Effector CD8-positive, alpha-beta T cell (primary cell): Measurements from ENCODE around the gene PIF1.

Source experiments
- DNase-seq: peaks from one replicate; lab custom pipeline; 2025; lab: John Stamatoyannopoulos, UW

Gene PIF1

GRCh38 chr15:64775551-64776401, 49.7 kb downstream of the PIF1 start, which contains the start of gene RBPMS2:
Gene RBPMS2 (minus strand): TSS chr15:64775589. CDS start chr15:64775319, 270 bp downstream.
- no peak for DNase-seq

- no peak for DNase-seq
Measured at GRCh38 chr15:64774629-64775493, 50.6 kb downstream of the PIF1 start.

GRCh38 chr15:64774037-64774628, 51.3 kb downstream of the PIF1 start:
- no peak for DNase-seq

- DNase-seq: no peak
Measured at GRCh38 chr15:64773606-64774005, 51.8 kb downstream of the PIF1 start.

GRCh38 chr15:64772964-64773363, 52.5 kb downstream of the PIF1 start:
- DNase-seq: no peak

- DNase-seq: no peak
Measured at GRCh38 chr15:64772488-64772887, 53.0 kb downstream of the PIF1 start.

GRCh38 chr15:64770626-64771025, 54.8 kb downstream of the PIF1 start:
- no peak for DNase-seq

- DNase-seq: no peak
Measured at GRCh38 chr15:64767203-64767602, 58.2 kb downstream of the PIF1 start.

- no peak for DNase-seq
Measured at GRCh38 chr15:64766058-64766457, 59.4 kb downstream of the PIF1 start.
